Right lobe of liver (tissue), 4 donors: ENCODE measurements around the gene DUSP16.

ENCODE experiments used
- POLR2A ChIP-seq: fragments of 450-650 bp; IDR thresholded peaks from one replicate; pipeline ENCODE4 v1.6.1; 2017; ENCODE audit warnings: antibody characterized with exemption, mild to moderate bottlenecking
- TF ChIP-seq, protein P1 (sequence below), 4 donors: fragments of 200-600 bp in 3 of 4; fragments of 450-650 bp in 1 of 4; IDR thresholded peaks; one replicate each; pipeline versions ENCODE4 v1.5.1 to v1.8.0; 2016 to 2022; ENCODE audit warnings: antibody characterized with exemption in 4 of 4, mild to moderate bottlenecking in 2 of 4
- donor health status: DM: no; HTN: no; CAD: no.
- donor health status: DM: no; HTN: no; CAD: no.
- donor health status: DM: no; HTN: yes; CAD: no.

GRCh38 chr12:12487490-12487889 is 75.2 kb downstream of the DUSP16 start:
- TF ChIP-seq, protein P1, sequence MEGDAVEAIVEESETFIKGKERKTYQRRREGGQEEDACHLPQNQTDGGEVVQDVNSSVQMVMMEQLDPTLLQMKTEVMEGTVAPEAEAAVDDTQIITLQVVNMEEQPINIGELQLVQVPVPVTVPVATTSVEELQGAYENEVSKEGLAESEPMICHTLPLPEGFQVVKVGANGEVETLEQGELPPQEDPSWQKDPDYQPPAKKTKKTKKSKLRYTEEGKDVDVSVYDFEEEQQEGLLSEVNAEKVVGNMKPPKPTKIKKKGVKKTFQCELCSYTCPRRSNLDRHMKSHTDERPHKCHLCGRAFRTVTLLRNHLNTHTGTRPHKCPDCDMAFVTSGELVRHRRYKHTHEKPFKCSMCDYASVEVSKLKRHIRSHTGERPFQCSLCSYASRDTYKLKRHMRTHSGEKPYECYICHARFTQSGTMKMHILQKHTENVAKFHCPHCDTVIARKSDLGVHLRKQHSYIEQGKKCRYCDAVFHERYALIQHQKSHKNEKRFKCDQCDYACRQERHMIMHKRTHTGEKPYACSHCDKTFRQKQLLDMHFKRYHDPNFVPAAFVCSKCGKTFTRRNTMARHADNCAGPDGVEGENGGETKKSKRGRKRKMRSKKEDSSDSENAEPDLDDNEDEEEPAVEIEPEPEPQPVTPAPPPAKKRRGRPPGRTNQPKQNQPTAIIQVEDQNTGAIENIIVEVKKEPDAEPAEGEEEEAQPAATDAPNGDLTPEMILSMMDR (IDR thresholded peaks at IDR 0.05), result no peak
- TF ChIP-seq POLR2A, result no peak
